Progenitor cell of endocrine pancreas (in vitro differentiated cells): ENCODE data around the gene ULBP3. TPM values are rescaled to one million over a fixed set of nuclear protein-coding genes. Genes with fewer than 3 reads are reported as not detected.
"Not testable (repeated sequence)": the region's sequence is repeated elsewhere in the genome, so short reads cannot be mapped to it uniquely, and the experiment has no call there.

Experiments used
- DNase-seq: peaks from one replicate; pipeline ENCODE4 v3.0.0; 2021; ENCODE audit warnings: low spot score; ENCODE audit not compliant: unreplicated experiment
- H3K27ac Mint-ChIP-seq: 2 replicates; pipeline ENCODE4 v1.8.0; 2021; ENCODE audit warnings: mild to moderate bottlenecking, moderate library complexity, mixed read lengths
- H3K27me3 Mint-ChIP-seq: 2 replicates; pipeline ENCODE4 v1.8.0; 2021; ENCODE audit warnings: mixed read lengths
- H3K36me3 Mint-ChIP-seq: 2 replicates; pipeline ENCODE4 v1.8.0; 2022; ENCODE audit warnings: mixed read lengths; ENCODE audit not compliant: insufficient read depth
- H3K4me1 Mint-ChIP-seq: 2 replicates; pipeline ENCODE4 v1.8.0; 2021; ENCODE audit warnings: low read depth, mixed read lengths
- H3K4me3 Mint-ChIP-seq: 2 replicates; pipeline ENCODE4 v1.8.0; 2021; ENCODE audit warnings: low read depth, mild to moderate bottlenecking, moderate library complexity, mixed read lengths
- H3K9me3 Mint-ChIP-seq: 2 replicates; pipeline ENCODE4 v1.8.0; 2021; ENCODE audit warnings: low read depth, mixed read lengths
- CTCF ChIP-seq: fragments of 200-600 bp; sonication (generic); IDR thresholded peaks from one replicate; pipeline ENCODE4 v1.5.0; 2021; ENCODE audit warnings: antibody characterized with exemption, mild to moderate bottlenecking; ENCODE audit not compliant: unreplicated experiment
- total RNA-seq: library from RNA; stranded (reverse); gene quantifications from 2 replicates; pipeline ENCODE4 v1.2.1, GENCODE V29; 2021

ULBP3 gene
- total RNA-seq, 1 donor from 2014 or later: 16.2 TPM

DNA sequence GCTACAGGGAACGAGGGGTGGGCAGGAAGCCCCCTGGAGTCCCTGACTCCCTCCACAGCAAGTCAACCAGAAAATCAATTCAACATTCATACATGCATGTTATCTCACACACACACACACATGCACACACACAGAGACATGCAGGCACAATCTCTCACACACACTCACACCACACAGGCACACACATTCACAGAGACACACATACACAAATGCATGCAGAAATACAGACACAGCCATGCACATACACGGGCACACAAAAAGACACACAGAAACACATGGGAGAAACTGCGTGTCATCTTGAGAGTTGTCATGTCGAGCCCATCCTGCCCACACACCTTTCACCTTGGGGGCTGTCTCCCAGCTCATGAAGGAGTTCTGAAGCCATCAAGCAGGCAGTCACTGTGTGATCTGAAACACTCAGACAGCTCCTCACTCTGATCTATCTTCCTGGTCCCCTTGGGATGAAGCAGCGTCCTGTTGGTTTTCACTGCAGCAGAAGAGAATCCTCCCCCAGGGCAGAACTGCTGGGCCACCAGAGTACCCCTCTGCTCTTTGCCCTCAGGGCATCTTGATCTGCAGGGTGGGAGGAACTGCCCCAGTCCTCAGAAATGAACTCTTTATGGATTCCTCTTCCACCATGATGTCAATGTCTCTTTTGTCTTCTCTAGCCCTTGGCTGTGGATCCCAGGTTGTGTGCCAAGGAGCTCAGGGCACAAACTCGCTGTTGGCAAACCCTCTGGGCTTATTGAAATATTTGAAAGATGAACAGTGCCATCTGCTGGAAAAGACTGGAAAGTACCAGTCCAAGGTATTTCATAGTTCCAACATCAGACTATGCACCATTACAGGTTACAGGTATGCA is 52.4 kb downstream of the ULBP3 start:
- peak overlapping the region; percentile 46 for H3K27ac Mint-ChIP-seq
- H3K4me1 Mint-ChIP-seq: peaks cover 5% of the 10 kb centered on the region
- no peaks in the 10 kb centered on the region for H3K36me3 Mint-ChIP-seq
- peaks cover 82% of the 10 kb centered on the region for H3K27me3 Mint-ChIP-seq
- H3K9me3 Mint-ChIP-seq: no peaks in the 10 kb centered on the region
- H3K4me3 Mint-ChIP-seq: no peak overlapping the region
- DNase-seq: peak; percentile 32
- peak; percentile 73 for TF ChIP-seq CTCF

GRCh38 chr6:150015281-150016001 is 53.5 kb downstream of the ULBP3 start:
- H3K27me3 Mint-ChIP-seq: peaks cover 87% of the 10 kb centered on the region
- H3K36me3 Mint-ChIP-seq, DNase-seq, H3K27ac Mint-ChIP-seq, H3K4me1 Mint-ChIP-seq, H3K4me3 Mint-ChIP-seq, H3K9me3 Mint-ChIP-seq: not testable (repeated sequence)

- not testable (repeated sequence) for H3K4me3 Mint-ChIP-seq, H3K4me1 Mint-ChIP-seq, H3K36me3 Mint-ChIP-seq, DNase-seq, H3K9me3 Mint-ChIP-seq, H3K27ac Mint-ChIP-seq
- peaks cover 91% of the 10 kb centered on the region for H3K27me3 Mint-ChIP-seq
Measured at GRCh38 chr6:150014623-150015280, 54.2 kb downstream of the ULBP3 start.

- not testable (repeated sequence) for H3K9me3 Mint-ChIP-seq, H3K4me3 Mint-ChIP-seq, H3K27ac Mint-ChIP-seq, H3K4me1 Mint-ChIP-seq, DNase-seq, H3K36me3 Mint-ChIP-seq
- peaks cover 93% of the 10 kb centered on the region for H3K27me3 Mint-ChIP-seq
Measured at GRCh38 chr6:150013785-150014622, 54.9 kb downstream of the ULBP3 start.

- H3K9me3 Mint-ChIP-seq, H3K4me3 Mint-ChIP-seq, H3K36me3 Mint-ChIP-seq, H3K27ac Mint-ChIP-seq, H3K4me1 Mint-ChIP-seq, DNase-seq: not testable (repeated sequence)
- H3K27me3 Mint-ChIP-seq: peaks cover 93% of the 10 kb centered on the region
Measured at GRCh38 chr6:150012846-150013784, 55.8 kb downstream of the ULBP3 start.

Other genes with a start within 250 kb of the ULBP3 start
- 45.0 and 63.3 TPM in 2 replicates for gene LRP11, start 204.8 kb downstream of the ULBP3 start, total RNA-seq
- gene RAET1E, start 171.0 kb downstream of the ULBP3 start, total RNA-seq: not detected in 2 replicates
- not detected in 2 replicates for gene RAET1G, start 146.0 kb downstream of the ULBP3 start, total RNA-seq
- gene ULBP2, start 127.1 kb downstream of the ULBP3 start, total RNA-seq: not detected in 2 replicates
- gene ULBP1, start 105.2 kb downstream of the ULBP3 start, total RNA-seq: 0.60 and 0.64 TPM in 2 replicates
- not detected in 2 replicates for gene RAET1L, start 43.6 kb downstream of the ULBP3 start, total RNA-seq
- gene PPP1R14C, start 73.9 kb upstream of the ULBP3 start, total RNA-seq: 0.98 and 1.2 TPM in 2 replicates